ENCODE measurements around the gene ROCK2.
"Not testable (repeated sequence)": the region's sequence is repeated elsewhere in the genome, so short reads cannot be mapped to it uniquely, and the experiment has no call there.

Gene ROCK2

DNA sequence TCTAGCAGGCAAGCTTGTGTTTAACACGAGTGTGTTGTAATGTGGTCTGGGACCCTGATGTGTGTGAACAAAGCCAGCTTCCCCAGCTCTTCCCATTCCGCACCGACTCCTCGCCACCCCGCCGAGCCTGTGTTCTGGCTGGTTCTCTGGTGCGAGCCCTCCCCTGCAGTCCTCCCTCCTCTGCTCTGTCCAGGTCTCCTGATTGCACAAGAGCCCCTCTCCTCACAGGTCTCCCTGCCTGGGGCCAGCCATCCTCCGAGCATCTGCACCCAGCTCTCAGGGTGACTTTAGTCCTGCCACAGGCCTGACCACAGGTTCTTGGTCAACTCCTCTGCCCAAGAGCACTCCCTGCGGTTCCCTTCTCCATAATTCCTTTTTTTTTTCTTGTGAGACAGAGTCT is 175.9 kb downstream of the ROCK2 start:
- no peak overlapping the region for H3K4me3 Mint-ChIP-seq
- H3K9me3 Mint-ChIP-seq = no peaks in the 10 kb centered on the region
- H3K4me1 Mint-ChIP-seq (ENCODE audit: low read depth) = no peaks in the 10 kb centered on the region
- H3K27me3 Mint-ChIP-seq = no peaks in the 10 kb centered on the region
- H3K36me3 Mint-ChIP-seq (ENCODE audit: low read depth) = peaks cover 4% of the 10 kb centered on the region
- H3K27ac Mint-ChIP-seq = no peak overlapping the region

- Mint-ChIP-seq H3K9me3 (no peaks in the 10 kb centered on the region), H3K36me3 (ENCODE audit: low read depth) (peaks cover 4% of the 10 kb centered on the region), H3K4me3 (no peak overlapping the region), H3K27me3 (no peaks in the 10 kb centered on the region), H3K27ac (no peak overlapping the region), H3K4me1 (ENCODE audit: low read depth) (no peaks in the 10 kb centered on the region)
These were observed 178.0 kb downstream of the ROCK2 start for GRCh38 chr2:11166476-11166875.

- H3K4me3 Mint-ChIP-seq; H3K27ac Mint-ChIP-seq; H3K36me3 Mint-ChIP-seq (ENCODE audit: low read depth); H3K27me3 Mint-ChIP-seq; H3K9me3 Mint-ChIP-seq: not testable (repeated sequence)
- H3K4me1 Mint-ChIP-seq (ENCODE audit: low read depth) = peaks cover 13% of the 10 kb centered on the region
These were observed 179.4 kb downstream of the ROCK2 start for GRCh38 chr2:11165046-11165445.

- Mint-ChIP-seq H3K27ac (no peak overlapping the region), H3K36me3 (ENCODE audit: low read depth) (peaks cover 4% of the 10 kb centered on the region), H3K27me3 (no peaks in the 10 kb centered on the region), H3K4me3 (no peak overlapping the region), H3K4me1 (ENCODE audit: low read depth) (peaks cover 13% of the 10 kb centered on the region), H3K9me3 (no peaks in the 10 kb centered on the region)
These were observed 180.8 kb downstream of the ROCK2 start for GRCh38 chr2:11163439-11164317.

DNA sequence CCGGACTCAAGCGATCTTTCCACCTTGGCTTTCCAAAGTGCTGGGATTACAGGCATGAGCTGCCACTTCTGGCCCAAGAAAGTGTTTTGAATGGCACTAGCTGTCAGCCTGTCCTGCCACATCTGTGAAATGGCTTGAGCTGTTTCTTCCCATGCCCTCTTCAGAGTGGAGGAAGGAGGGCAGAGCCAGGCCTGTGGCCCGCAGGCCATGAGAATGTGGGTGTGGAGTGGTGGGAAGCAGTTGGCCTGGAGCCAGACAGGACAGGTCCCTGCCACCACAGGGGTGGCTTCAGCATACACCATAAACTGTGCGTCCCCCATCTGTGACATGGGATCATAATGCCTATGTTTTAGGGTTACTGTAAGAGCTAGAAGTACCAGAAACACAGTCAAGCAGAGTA is 182.7 kb downstream of the ROCK2 start:
- Mint-ChIP-seq H3K4me1 (ENCODE audit: low read depth) (peaks cover 13% of the 10 kb centered on the region), H3K27ac (no peak overlapping the region), H3K27me3 (no peaks in the 10 kb centered on the region), H3K36me3 (ENCODE audit: low read depth) (peaks cover 4% of the 10 kb centered on the region), H3K9me3 (no peaks in the 10 kb centered on the region), H3K4me3 (no peak overlapping the region)

GRCh38 chr2:11160731-11161455 is 183.5 kb downstream of the ROCK2 start:
- Mint-ChIP-seq H3K4me1 (ENCODE audit: low read depth) (peaks cover 16% of the 10 kb centered on the region), H3K36me3 (ENCODE audit: low read depth) (peaks cover 4% of the 10 kb centered on the region), H3K27me3 (no peaks in the 10 kb centered on the region), H3K9me3 (no peaks in the 10 kb centered on the region), H3K4me3 (peak overlapping the region; percentile 28), H3K27ac (peak overlapping the region; percentile 77)

DNA sequence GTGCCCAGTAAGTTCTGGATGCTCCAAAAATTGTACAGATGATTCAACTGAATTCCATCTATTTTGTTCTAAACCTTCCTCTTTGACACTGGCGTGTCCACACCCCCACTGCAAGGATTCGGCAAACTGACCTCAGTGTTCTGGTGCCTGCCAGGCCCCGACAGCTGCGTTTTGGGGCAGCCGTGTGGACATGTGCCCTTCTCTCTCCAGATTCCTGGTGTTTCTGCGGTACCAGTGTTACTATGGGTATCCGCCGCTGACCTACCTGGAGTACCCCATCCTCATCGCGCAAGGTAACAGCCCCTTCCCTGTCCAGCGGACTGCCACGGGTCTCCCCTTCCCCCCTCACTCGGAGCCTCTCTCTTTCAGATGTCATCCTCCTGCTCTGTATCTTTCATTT is 184.2 kb downstream of the ROCK2 start:
- Mint-ChIP-seq H3K27me3 (no peaks in the 10 kb centered on the region), H3K9me3 (no peaks in the 10 kb centered on the region), H3K4me1 (ENCODE audit: low read depth) (peaks cover 17% of the 10 kb centered on the region), H3K4me3 (no peak overlapping the region), H3K36me3 (ENCODE audit: low read depth) (peaks cover 4% of the 10 kb centered on the region), H3K27ac (no peak overlapping the region)

DNA sequence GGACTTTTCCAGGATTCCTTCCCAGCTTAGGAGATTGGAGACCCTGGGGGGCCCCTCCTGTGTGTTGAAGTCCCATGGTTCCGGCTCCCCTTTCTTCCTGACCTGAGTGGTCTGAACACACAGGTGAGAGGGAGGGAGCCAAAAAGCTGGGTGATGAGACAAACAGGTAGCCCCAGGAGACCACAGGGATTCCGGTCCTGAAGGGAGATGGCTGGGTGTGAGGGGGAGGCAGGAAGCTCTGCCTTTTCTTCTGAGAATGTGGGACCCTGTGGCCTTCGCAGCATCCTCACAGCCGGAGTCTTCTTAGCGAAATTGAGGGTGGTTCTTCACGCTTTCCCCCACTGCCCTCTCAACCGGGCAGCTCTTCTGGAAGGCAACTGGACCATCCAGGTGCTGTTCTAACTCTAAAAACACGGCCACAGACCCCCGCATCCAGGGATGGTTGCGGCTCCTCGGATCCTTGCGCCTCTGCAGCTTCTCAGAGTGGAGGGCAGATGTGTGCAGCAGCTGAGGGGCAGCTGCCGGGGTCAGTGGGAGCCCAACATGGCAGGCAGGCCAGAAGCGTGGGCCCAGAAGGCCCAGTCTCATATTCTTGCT is 184.8 kb downstream of the ROCK2 start:
- peaks cover 4% of the 10 kb centered on the region for H3K36me3 Mint-ChIP-seq (ENCODE audit: low read depth)
- no peaks in the 10 kb centered on the region for H3K27me3 Mint-ChIP-seq
- no peaks in the 10 kb centered on the region for H3K9me3 Mint-ChIP-seq
- peaks cover 18% of the 10 kb centered on the region for H3K4me1 Mint-ChIP-seq (ENCODE audit: low read depth)
- no peak overlapping the region for H3K4me3 Mint-ChIP-seq
- H3K27ac Mint-ChIP-seq = no peak overlapping the region

DNA sequence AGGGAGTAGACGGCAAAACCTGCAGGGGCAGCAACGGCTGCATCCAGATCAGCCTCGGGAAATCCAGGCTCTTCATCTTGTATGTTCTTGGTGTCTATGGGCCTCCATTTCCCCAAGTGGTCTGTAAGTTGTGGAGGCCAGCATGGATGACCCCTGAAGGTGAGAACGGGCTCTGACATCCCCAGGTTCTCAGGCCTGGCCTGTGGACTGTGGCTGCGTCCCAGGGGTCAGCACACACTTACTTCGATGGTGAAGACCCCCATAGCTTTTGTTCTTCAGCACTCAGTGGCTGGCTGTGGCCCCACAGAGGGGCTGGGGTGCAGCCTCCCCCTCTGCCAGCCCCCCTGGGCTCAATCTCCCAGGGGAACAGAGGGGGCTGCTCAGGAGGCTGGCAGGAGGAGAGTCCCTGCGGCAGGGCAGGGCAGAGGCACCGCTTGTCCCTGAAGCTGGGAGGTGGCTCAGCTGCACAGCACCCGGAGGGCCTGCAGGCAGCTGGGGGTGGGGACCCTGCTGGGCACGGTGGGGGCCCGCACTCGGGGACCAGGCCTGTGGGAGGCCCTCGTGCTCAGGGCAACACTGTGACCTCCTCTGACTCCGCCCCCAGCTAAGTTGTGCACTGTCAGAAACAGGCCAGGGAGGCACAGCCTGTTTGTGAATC is 185.4 kb downstream of the ROCK2 start:
- no peak overlapping the region for H3K4me3 Mint-ChIP-seq
- H3K9me3 Mint-ChIP-seq = no peaks in the 10 kb centered on the region

GRCh38 chr2:11157731-11158130 is 186.7 kb downstream of the ROCK2 start:
- Mint-ChIP-seq H3K4me3 (no peak overlapping the region), H3K27ac (no peak overlapping the region), H3K36me3 (ENCODE audit: low read depth) (no peaks in the 10 kb centered on the region), H3K9me3 (no peaks in the 10 kb centered on the region), H3K4me1 (ENCODE audit: low read depth) (peaks cover 24% of the 10 kb centered on the region), H3K27me3 (no peaks in the 10 kb centered on the region)

More for the DNA sequence above, 185.4 kb downstream of the ROCK2 start:
- Mint-ChIP-seq H3K27me3 (no peaks in the 10 kb centered on the region), H3K36me3 (ENCODE audit: low read depth) (peaks cover 2% of the 10 kb centered on the region), H3K27ac (no peak overlapping the region), H3K4me1 (ENCODE audit: low read depth) (peaks cover 24% of the 10 kb centered on the region)

DNA sequence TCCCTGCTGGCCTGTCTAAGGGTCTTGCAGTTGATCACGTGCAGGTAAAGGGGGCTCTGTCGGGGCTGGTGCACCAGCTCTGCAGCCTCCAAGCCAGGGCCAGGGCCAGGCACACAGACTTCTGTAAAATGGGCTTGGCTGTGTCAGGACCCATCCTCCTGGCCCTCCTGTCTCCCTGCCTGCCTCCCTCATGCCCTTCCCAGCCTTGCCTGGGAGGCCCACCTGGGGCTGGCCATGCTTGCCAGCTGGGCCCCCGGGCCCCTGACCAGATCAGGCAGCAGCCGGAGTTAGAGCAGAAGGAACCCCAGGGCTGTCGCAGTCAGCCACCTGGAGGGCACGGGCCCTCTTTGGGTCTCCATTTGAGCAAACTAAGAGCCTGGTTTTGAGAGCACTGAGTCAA is 187.1 kb downstream of the ROCK2 start:
- no peaks in the 10 kb centered on the region for H3K27me3 Mint-ChIP-seq
- H3K4me3 Mint-ChIP-seq = no peak overlapping the region
- no peaks in the 10 kb centered on the region for H3K9me3 Mint-ChIP-seq

DNA sequence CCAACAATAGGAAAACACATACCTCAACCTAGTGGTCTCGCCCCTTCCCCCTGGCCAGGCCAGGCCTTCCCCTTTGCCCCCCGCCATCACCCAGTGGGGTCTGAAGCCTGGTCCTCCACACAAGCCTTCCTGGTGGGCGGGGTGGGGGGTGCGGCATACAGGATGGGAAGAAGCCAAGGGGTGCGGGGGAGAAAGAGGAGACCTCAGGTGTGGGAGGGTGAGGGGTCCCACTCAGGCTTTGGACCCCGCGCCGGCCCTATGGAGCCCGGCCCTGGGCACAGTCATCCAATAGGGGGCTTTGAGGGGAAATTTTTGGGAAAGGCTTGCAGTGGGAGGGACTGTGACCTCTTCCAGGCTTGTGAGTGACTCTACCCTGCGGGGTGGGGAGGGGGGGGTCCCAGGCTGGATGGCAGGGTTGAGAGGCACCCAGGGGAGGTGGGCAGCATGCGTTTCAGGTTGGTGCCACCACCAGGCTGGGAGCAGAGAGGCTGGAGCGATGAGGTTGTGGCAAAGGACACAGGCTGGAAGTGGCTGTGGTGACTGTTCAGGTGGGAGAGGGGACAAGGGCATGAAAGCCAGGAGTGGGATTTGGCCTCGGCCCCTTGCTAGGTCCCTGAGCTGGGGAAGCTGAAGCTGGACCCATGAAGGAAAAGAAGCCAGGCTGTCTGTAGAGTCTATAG is 187.9 kb downstream of the ROCK2 start:
- H3K4me1 Mint-ChIP-seq (ENCODE audit: low read depth) = peaks cover 24% of the 10 kb centered on the region
- no peak overlapping the region for H3K27ac Mint-ChIP-seq
- no peaks in the 10 kb centered on the region for H3K27me3 Mint-ChIP-seq
- H3K9me3 Mint-ChIP-seq = no peaks in the 10 kb centered on the region
- no peaks in the 10 kb centered on the region for H3K36me3 Mint-ChIP-seq (ENCODE audit: low read depth)
- peak overlapping the region; percentile 81 for H3K4me3 Mint-ChIP-seq

More for the DNA sequence above, 187.1 kb downstream of the ROCK2 start:
- H3K27ac Mint-ChIP-seq = no peak overlapping the region
- peaks cover 24% of the 10 kb centered on the region for H3K4me1 Mint-ChIP-seq (ENCODE audit: low read depth)
- H3K36me3 Mint-ChIP-seq (ENCODE audit: low read depth) = no peaks in the 10 kb centered on the region

- Mint-ChIP-seq H3K4me3 (peak within 1 kb of the TSS; percentile 82), H3K27ac (peak within 1 kb of the TSS; percentile 45), H3K4me1 (ENCODE audit: low read depth) (peaks cover 15% of the 10 kb centered on the region), H3K9me3 (no peaks in the 10 kb centered on the region), H3K36me3 (ENCODE audit: low read depth) (no peaks in the 10 kb centered on the region), H3K27me3 (no peaks in the 10 kb centered on the region)
These were observed 188.9 kb downstream of the ROCK2 start, which contains the start of gene SLC66A3 for GRCh38 chr2:11155381-11156035. Gene SLC66A3, plus strand, starts transcription at chr2:11155467. Its CDS starts 80 bp downstream, at chr2:11155547.

DNA sequence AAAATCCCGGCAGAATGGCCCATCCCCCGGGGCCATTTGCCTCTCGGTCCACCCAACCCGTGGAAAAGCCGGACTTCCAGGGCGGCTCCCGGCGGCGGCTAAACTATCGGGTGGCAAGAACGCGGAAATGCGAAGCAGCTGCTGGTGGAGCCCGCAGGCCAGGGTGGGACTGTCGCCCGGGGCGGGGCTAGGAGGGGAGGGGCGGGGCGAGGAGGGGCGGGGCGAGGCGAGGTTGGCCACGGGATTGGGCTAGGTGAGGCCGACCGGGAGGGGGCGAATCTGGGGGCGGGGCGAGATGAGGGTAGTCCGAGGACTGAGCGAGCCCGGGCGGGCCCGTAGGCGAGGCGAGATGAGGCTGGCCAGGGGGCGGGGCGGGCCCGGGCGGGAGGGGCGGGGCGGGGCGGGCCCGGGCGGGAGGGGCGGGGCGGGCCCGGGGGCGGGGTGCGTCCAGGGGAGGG is 189.5 kb downstream of the ROCK2 start:
- peaks cover 11% of the 10 kb centered on the region for H3K4me1 Mint-ChIP-seq (ENCODE audit: low read depth)
- no peaks in the 10 kb centered on the region for H3K36me3 Mint-ChIP-seq (ENCODE audit: low read depth)
- no peaks in the 10 kb centered on the region for H3K9me3 Mint-ChIP-seq
- H3K4me3 Mint-ChIP-seq = peak overlapping the region; percentile 82
- no peaks in the 10 kb centered on the region for H3K27me3 Mint-ChIP-seq
- no peak overlapping the region for H3K27ac Mint-ChIP-seq
